ENCODE measurements around the gene DCAKD. TPM values are rescaled to one million over a fixed set of nuclear protein-coding genes. Genes with fewer than 3 reads are reported as not detected.
A peak's percentile ranks its signal among the peaks of the same experiment; 100 is the strongest.

The DCAKD gene
- total and polyA plus RNA-seq, 2 of the 8 experiments (the other 6 are each of a cell fraction or from before 2014, with no cell fraction given), result 35.6 to 52.9 TPM

DNA sequence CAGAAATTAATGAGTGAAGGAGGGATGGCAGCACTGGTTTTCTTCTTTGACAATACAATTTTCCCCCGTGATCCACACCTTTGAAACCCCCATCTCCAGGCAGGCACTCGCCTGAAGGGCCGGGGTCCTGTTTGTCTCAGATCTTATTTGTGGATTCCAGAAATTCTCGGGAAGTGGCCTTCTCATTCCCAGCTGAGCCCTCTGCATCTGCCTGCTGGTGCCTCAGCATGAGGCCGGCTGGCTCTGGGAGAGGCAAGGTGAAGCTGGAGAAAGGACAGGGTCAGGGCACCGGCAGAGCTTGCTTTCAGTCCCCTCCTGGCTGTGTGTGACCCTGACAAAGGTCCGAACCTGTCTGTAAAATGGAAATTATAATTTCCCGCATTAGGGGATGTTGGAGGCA is 47.6 kb downstream of the DCAKD start:
- H3K36me3 ChIP-seq (ENCODE audit: control insufficient read depth in 2 of 4, insufficient read depth in 4 of 4, low read length in 3 of 4), result no peaks in the 10 kb centered on the region
- no peak overlapping the region for H2BK15ac ChIP-seq (ENCODE audit: low read length)
- H3K4me2 ChIP-seq (ENCODE audit: insufficient read depth in 1 of 2, low read depth in 2 of 2, low read length in 2 of 2), result peak overlapping the region; percentile 44 to 50; a peak in 2 of 4 replicates
- H2BK12ac ChIP-seq (ENCODE audit: low read depth, low read length), result peak overlapping the region; percentile 45; the same call in 1 of the 2 replicates
- peaks cover 0 to 6% (median 2%) of the 10 kb centered on the region in 4 experiments; a peak in 2 of 7 replicates for H3K27me3 ChIP-seq (replicated peaks in 1 of 4; ENCODE audit: control insufficient read depth in 3 of 4, extremely low read depth in 1 of 4, insufficient read depth in 3 of 4, low read length in 3 of 4)
- no peaks in the 10 kb centered on the region for H3K23me2 ChIP-seq (ENCODE audit: low read depth, low read length)
- H3K4ac ChIP-seq (replicated peaks; ENCODE audit: insufficient read length, low read depth, low read length), result no peak overlapping the region
- FAIRE-seq (no peak), DNase-seq (ENCODE audit: low read depth in 1 of 2, low spot score in 2 of 2) (no peak)
- no peaks in the 10 kb centered on the region for H4K20me1 ChIP-seq (replicated peaks in 1 of 2; ENCODE audit: control insufficient read depth in 1 of 2, insufficient read depth in 2 of 2, low read length in 2 of 2)
- WGBS, 2 experiments (ENCODE audit: extremely low coverage in 1 of 2, insufficient coverage in 1 of 2, insufficient read length in 1 of 2, insufficient replicate concordance in 2 of 2, low coverage in 1 of 2, low lambda C conversion rate in 2 of 2, missing lambda C conversion rate in 1 of 2), result 40% methylated on average over 8 of the region's 8 CpGs; no CpG with 5 or more reads in 1 of the 2 experiments
- peaks cover 5 to 21% (median 7%) of the 10 kb centered on the region in 4 experiments for H3K4me1 ChIP-seq (replicated peaks in 1 of 4; ENCODE audit: control insufficient read depth in 3 of 4, insufficient read depth in 4 of 4, low read length in 3 of 4)
- peak overlapping the region; percentile 61; the same call in 1 of the 2 replicates for H2BK5ac ChIP-seq (ENCODE audit: low read depth, low read length)
- peak overlapping the region; percentile 2; the same call in 1 of the 2 replicates for H2BK20ac ChIP-seq (ENCODE audit: low read length)
- H4K91ac ChIP-seq (replicated peaks; ENCODE audit: insufficient read length, low read length), result no peak overlapping the region
- H3K9ac ChIP-seq (replicated peaks in 1 of 4; ENCODE audit: extremely low read depth in 1 of 4, low read depth in 3 of 4, low read length in 3 of 4), result no peak overlapping the region
- TF ChIP-seq EZH2 (IDR thresholded peaks at IDR 0.05; ENCODE audit: low read depth, low read length, severe bottlenecking) (no peak), TEAD4 (IDR thresholded peaks at IDR 0.05; ENCODE audit: low read depth, low read length) (peak; percentile 49; the same call in 1 of the 2 replicates)
- H3K14ac ChIP-seq (ENCODE audit: insufficient read length), result no peak overlapping the region
- no peak overlapping the region for H2BK120ac ChIP-seq (replicated peaks; ENCODE audit: low read depth, low read length)
- H3K18ac ChIP-seq (ENCODE audit: extremely low read depth, low read length), result peak overlapping the region; percentile 49; the same call in 1 of the 2 replicates
- H3K27ac ChIP-seq (ENCODE audit: low read depth, low read length), result no peak overlapping the region
- no peaks in the 10 kb centered on the region for H3K79me2 ChIP-seq (ENCODE audit: control insufficient read depth in 1 of 2, insufficient read depth in 2 of 2, low read length in 2 of 2)
- H4K8ac ChIP-seq (ENCODE audit: extremely low read depth, insufficient read depth, low read length), result no peak overlapping the region
- CTCF ChIA-PET (ENCODE audit: partially characterized antibody), result interaction anchor here (0.7 to 16.0 kb wide), 10 partner anchors 9 to 83 kb away, joined by 3 to 102 read pairs (median 9); no protein-coding TSS in a partner anchor
- H3K23ac ChIP-seq (ENCODE audit: insufficient read length), result no peak overlapping the region
- no peak overlapping the region for H2AK5ac ChIP-seq (ENCODE audit: low read depth, low read length)
- H3K4me3 ChIP-seq (ENCODE audit: extremely low read depth in 1 of 4, insufficient read depth in 2 of 4, low read depth in 3 of 4, low read length in 4 of 4), result no peak overlapping the region
- peaks cover 0 to 7% of the 10 kb centered on the region in 2 experiments; a peak in 2 of 4 replicates for H3K9me3 ChIP-seq (ENCODE audit: insufficient read depth in 2 of 2, low read depth in 1 of 2, low read length in 1 of 2)
- H3K79me1 ChIP-seq (ENCODE audit: low read depth, low read length), result no peaks in the 10 kb centered on the region
- no peak overlapping the region for H3K56ac ChIP-seq (replicated peaks; ENCODE audit: insufficient read length, low read depth, low read length)
- H4K5ac ChIP-seq (ENCODE audit: insufficient read length, low read depth, low read length), result no peak overlapping the region
- POLR2A ChIA-PET (ENCODE audit: partially characterized antibody), result interaction anchor here (0.8 to 3.0 kb wide), 10 partner anchors 9 to 144 kb away, joined by 3 to 9 read pairs (median 6); partner anchors contain the start of gene HEXIM1
- H2AFZ ChIP-seq (ENCODE audit: low read length), result peak overlapping the region; percentile 5; the same call in 1 of the 2 replicates
